IMR-90 (cell line): ENCODE results near the gene ARHGEF17. TPM values are rescaled to one million over a fixed set of nuclear protein-coding genes. Genes with fewer than 3 reads are reported as not detected.

Source experiments
- ATAC-seq: fragments of 200-7000 bp; cut with Tn5 transposase; 2 replicates; pipeline ENCODE4 v1.9.1; 2020; ENCODE audit warnings: low read depth, mild to moderate bottlenecking, moderate library complexity
- BruUV-seq: library from RNA; stranded (reverse); fragments of 400-500 nt; replicated peaks from 2 replicates; lab custom pipeline; 2021; lab: Mats Ljungman, UMichigan
- CTCF ChIA-PET: fragments of 300-600 bp; formaldehyde crosslinking; extraction: SDS; loops from one replicate; lab custom pipeline; 2021; ENCODE audit warnings: antibody characterized with exemption; lab: Yijun Ruan, JAX
- POLR2A ChIA-PET: fragments of 300-600 bp; sonication (Branson Sonifier 250); formaldehyde crosslinking; loops from one replicate; lab custom pipeline; 2022; ENCODE audit warnings: antibody characterized with exemption; ENCODE audit not compliant: unreplicated experiment; lab: Charles Lee
- DNase-seq: peaks from one replicate; pipeline ENCODE4 v3.0.0; 2013
- H2AFZ ChIP-seq: replicated peaks from 2 replicates; pipeline ENCODE3; 2013; ENCODE audit warnings: low read length, mild to moderate bottlenecking; ENCODE audit not compliant: poor library complexity
- H2AK5ac ChIP-seq: 2 replicates; pipeline ENCODE4 v1.6.1; 2013; ENCODE audit warnings: low read depth, low read length, inconsistent platforms
- H2AK9ac ChIP-seq: replicated peaks from 2 replicates; pipeline ENCODE3; 2013; ENCODE audit warnings: mild to moderate bottlenecking, low read depth, low read length, moderate library complexity; ENCODE audit not compliant: poor library complexity
- H2BK120ac ChIP-seq: 2 replicates; pipeline ENCODE4 v1.6.1; 2013; ENCODE audit warnings: low read depth, low read length, inconsistent platforms
- H2BK15ac ChIP-seq: 3 replicates; pipeline ENCODE4 v1.6.1; 2013; ENCODE audit warnings: low read depth, low read length, inconsistent platforms
- H2BK20ac ChIP-seq: 2 replicates; pipeline ENCODE4 v1.6.1; 2013; ENCODE audit warnings: low read depth, mild to moderate bottlenecking, inconsistent platforms, low read length, moderate library complexity
- H2BK5ac ChIP-seq: 2 replicates; pipeline ENCODE4 v1.6.1; 2013; ENCODE audit warnings: mild to moderate bottlenecking, low read depth, low read length, inconsistent platforms; ENCODE audit not compliant: poor library complexity, severe bottlenecking
- H3K14ac ChIP-seq: replicated peaks from 2 replicates; pipeline ENCODE4 v1.6.1; 2013; ENCODE audit warnings: low read depth, low read length, inconsistent platforms
- H3K18ac ChIP-seq: 2 replicates; pipeline ENCODE4 v1.6.1; 2013; ENCODE audit warnings: low read depth, low read length, control low read depth
- H3K23ac ChIP-seq: 2 replicates; pipeline ENCODE4 v1.6.1; 2013; ENCODE audit warnings: low read depth, low read length, inconsistent platforms
- H3K27ac ChIP-seq: 2 replicates; pipeline ENCODE4 v1.5.1; 2013; ENCODE audit warnings: mild to moderate bottlenecking, control low read depth, low read length; ENCODE audit not compliant: insufficient read depth
- H3K27me3 ChIP-seq: 2 replicates; pipeline ENCODE4 v1.6.1; 2013; ENCODE audit warnings: low read length; ENCODE audit not compliant: control insufficient read depth, insufficient read depth
- H3K36me3 ChIP-seq: 2 replicates; pipeline ENCODE4 v1.6.1; 2013; ENCODE audit warnings: low read length, mixed read lengths; ENCODE audit not compliant: control insufficient read depth, insufficient read depth
- H3K4ac ChIP-seq: 2 replicates; pipeline ENCODE4 v1.6.1; 2013; ENCODE audit warnings: low read depth, low read length, inconsistent platforms
- H3K4me1 ChIP-seq: 2 replicates; pipeline ENCODE4 v1.6.1; 2013; ENCODE audit warnings: low read length, mixed read lengths; ENCODE audit not compliant: control insufficient read depth, insufficient read depth
- H3K4me2 ChIP-seq: 2 replicates; pipeline ENCODE4 v1.6.1; 2013; ENCODE audit warnings: low read depth, mild to moderate bottlenecking, control low read depth, low read length, moderate library complexity
- H3K4me3 ChIP-seq: 2 replicates; pipeline ENCODE4 v1.5.1; 2013; ENCODE audit warnings: low read depth, mild to moderate bottlenecking, control low read depth, low read length, moderate library complexity; ENCODE audit not compliant: insufficient read depth
- H3K56ac ChIP-seq: 2 replicates; pipeline ENCODE4 v1.6.1; 2013; ENCODE audit warnings: low read length, inconsistent platforms; ENCODE audit not compliant: insufficient read depth; ENCODE audit errors: extremely low read depth
- H3K79me1 ChIP-seq, 2 experiments: 2 replicates each; pipeline ENCODE4 v1.6.1; 2013; ENCODE audit warnings: low read length in 2 of 2, inconsistent platforms in 1 of 2, low read depth in 1 of 2
- H3K9ac ChIP-seq: 2 replicates; pipeline ENCODE4 v1.6.1; 2013; ENCODE audit warnings: low read depth, low read length, control low read depth
- H3K9me1 ChIP-seq: 2 replicates; pipeline ENCODE4 v1.6.1; 2013; ENCODE audit warnings: low read length, inconsistent platforms; ENCODE audit not compliant: insufficient read depth
- H3K9me3 ChIP-seq: 2 replicates; pipeline ENCODE4 v1.6.1; 2013; ENCODE audit warnings: low read length; ENCODE audit not compliant: control insufficient read depth, insufficient read depth
- H4K20me1 ChIP-seq: 2 replicates; pipeline ENCODE4 v1.6.1; 2013; ENCODE audit warnings: low read length, inconsistent platforms; ENCODE audit not compliant: insufficient read depth
- H4K5ac ChIP-seq: 2 replicates; pipeline ENCODE4 v1.6.1; 2013; ENCODE audit warnings: mild to moderate bottlenecking, low read depth, low read length, control low read depth
- H4K8ac ChIP-seq, 2 experiments: 2 replicates each; pipeline ENCODE4 v1.6.1; 2013; ENCODE audit warnings: low read depth in 2 of 2, low read length in 2 of 2, control low read depth in 1 of 2, inconsistent platforms in 1 of 2
- H4K91ac ChIP-seq: 2 replicates; pipeline ENCODE4 v1.6.1; 2013; ENCODE audit warnings: low read depth, low read length, inconsistent platforms; ENCODE audit not compliant: insufficient read depth
- BHLHE40 ChIP-seq: fragments of 150-350 bp; IDR thresholded peaks from 2 replicates; pipeline ENCODE4 v1.6.1; 2016; ENCODE audit warnings: mild to moderate bottlenecking, low read depth, low read length
- CEBPB ChIP-seq: IDR thresholded peaks from 2 replicates; pipeline ENCODE4 v1.6.1; 2012; ENCODE audit warnings: low read depth, low read length, improper control_type of control experiment
- CHD1 ChIP-seq: IDR thresholded peaks from 2 replicates; pipeline ENCODE4 v1.6.1; 2012; ENCODE audit warnings: low read depth, low read length, improper control_type of control experiment
- FOS ChIP-seq: fragments of 150-350 bp; IDR thresholded peaks from 2 replicates; pipeline ENCODE4 v1.6.1; 2016; ENCODE audit warnings: low read depth, low read length
- MAFK ChIP-seq: IDR thresholded peaks from 2 replicates; pipeline ENCODE4 v1.6.1; 2012; ENCODE audit warnings: low read depth, low read length, improper control_type of control experiment
- MAZ ChIP-seq: IDR thresholded peaks from 2 replicates; pipeline ENCODE4 v1.6.1; 2012; ENCODE audit warnings: low read depth, mild to moderate bottlenecking, low read length, improper control_type of control experiment, moderate library complexity, borderline replicate concordance
- MXI1 ChIP-seq: IDR thresholded peaks from 2 replicates; pipeline ENCODE4 v1.6.1; 2012; ENCODE audit warnings: low read depth, mild to moderate bottlenecking, low read length, moderate library complexity, borderline replicate concordance
- NFE2L2 ChIP-seq: fragments of 150-350 bp; IDR thresholded peaks from 2 replicates; pipeline ENCODE4 v1.6.1; 2016; ENCODE audit warnings: low read depth, mild to moderate bottlenecking, low read length
- POLR2A ChIP-seq: IDR thresholded peaks from 2 replicates; pipeline ENCODE4 v1.6.1; 2012; ENCODE audit warnings: mild to moderate bottlenecking, low read depth, low read length
- RAD21 ChIP-seq: IDR thresholded peaks from 2 replicates; pipeline ENCODE4 v1.6.1; 2012; ENCODE audit warnings: low read length, improper control_type of control experiment
- RCOR1 ChIP-seq: IDR thresholded peaks from 2 replicates; pipeline ENCODE4 v1.6.1; 2012; ENCODE audit warnings: mild to moderate bottlenecking, low read length, improper control_type of control experiment; ENCODE audit not compliant: insufficient replicate concordance
- RFX5 ChIP-seq: IDR thresholded peaks from 2 replicates; pipeline ENCODE4 v1.8.0; 2012; ENCODE audit warnings: low read depth, mild to moderate bottlenecking, low read length, moderate library complexity
- SMC3 ChIP-seq: fragments of 150-350 bp; IDR thresholded peaks from 2 replicates; pipeline ENCODE4 v1.6.1; 2016; ENCODE audit warnings: low read depth, mild to moderate bottlenecking, antibody characterized with exemption, low read length, moderate library complexity
- WGBS, 2 experiments: methylation state at CpG; one replicate each; pipeline versions ENCODE4 v1.1.5 to v1.1.7; 2013; ENCODE audit warnings: missing lambda C conversion rate in 2 of 2; ENCODE audit not compliant: insufficient read length in 1 of 2; ENCODE audit errors: extremely low coverage in 2 of 2; 5-methylcytosine and 5-hydroxymethylcytosine counted together
- dilution Hi-C: fragments of 300-500 bp; cut with HindIII; formaldehyde crosslinking; loops from one replicate; pipeline ENCODE4 v1.14.3; 2018; ENCODE audit warnings: low sequenced_read_pairs; ENCODE audit not compliant: unreplicated experiment
- in situ Hi-C: fragments of 300-500 bp; cut with MboI; formaldehyde crosslinking; loops from 3 replicates; pipeline ENCODE4 v1.14.3; 2019; ENCODE audit warnings: low sequenced_read_pairs, inconsistent platforms, mixed read lengths
- intact Hi-C: fragments of 100-400 bp; cut with micrococcal nuclease; formaldehyde crosslinking; loops from 2 replicates; pipeline ENCODE4 v1.10.0; 2022
- polyA plus RNA-seq, 3 experiments: library from polyadenylated mRNA; depleted of rRNA; stranded (reverse); fragments of >200 nt; gene quantifications; 2 replicates each; pipeline ENCODE4 v1.2.3, GENCODE V29; 2012; ENCODE audit warnings: low replicate concordance in 1 of 3
- total RNA-seq: library from RNA; depleted of rRNA; stranded (reverse); fragments of >200 nt; gene quantifications from 2 replicates; pipeline ENCODE4 v1.2.3, GENCODE V29; 2012
- TF ChIP-seq, protein P1 (sequence below): fragments of 150-350 bp; IDR thresholded peaks from 2 replicates; pipeline ENCODE4 v1.6.1; 2017; ENCODE audit warnings: mild to moderate bottlenecking, antibody characterized with exemption, low read length, low read depth
- TF ChIP-seq, protein P2 (sequence below): fragments of 150-350 bp; IDR thresholded peaks from 2 replicates; pipeline ENCODE4 v1.6.1; 2016; ENCODE audit warnings: low read depth, mild to moderate bottlenecking, low read length, moderate library complexity, borderline replicate concordance
- TF ChIP-seq, protein P3 (sequence below): conservative IDR thresholded peaks from 2 replicates; pipeline ENCODE4 v1.5.1; 2012; ENCODE audit warnings: mild to moderate bottlenecking, low read depth, low read length, improper control_type of control experiment

Gene ARHGEF17
- total and polyA plus RNA-seq, 2 of the 4 experiments (the other 2 are of a cell fraction): 21.7 to 97.7 TPM

DNA sequence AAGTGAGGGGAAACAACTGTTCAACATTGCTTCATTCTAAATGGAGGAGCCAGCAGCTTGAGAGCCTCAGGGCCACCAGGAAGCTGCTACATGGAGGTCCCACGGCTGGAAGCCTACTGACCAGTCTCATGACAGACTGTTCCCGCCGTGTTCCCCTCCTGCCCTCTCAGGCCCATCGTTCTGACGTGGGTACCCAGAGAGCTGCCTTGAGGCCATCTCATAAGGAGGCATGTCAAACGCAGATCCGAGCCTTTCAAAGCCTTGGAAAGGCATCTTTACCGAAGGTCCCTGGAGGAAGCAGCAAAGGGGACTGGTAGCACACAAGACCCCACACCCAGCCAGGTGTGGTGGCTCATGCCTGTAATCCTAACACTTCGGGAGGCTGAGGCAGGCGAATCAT is 8.3 kb upstream of the ARHGEF17 start:
- H3K27ac ChIP-seq: no peak overlapping the region
- H3K27me3 ChIP-seq: no peaks in the 10 kb centered on the region
- H2BK120ac ChIP-seq: no peak overlapping the region
- no peak overlapping the region for H2BK5ac ChIP-seq
- no peak overlapping the region for H2BK15ac ChIP-seq
- no peak overlapping the region for H3K14ac ChIP-seq
- no peak overlapping the region for H4K5ac ChIP-seq
- H3K4me2 ChIP-seq: no peak overlapping the region
- no peak overlapping the region for H4K8ac ChIP-seq
- no peak overlapping the region for H3K23ac ChIP-seq
- CTCF ChIA-PET: interaction anchor here (0.6 kb wide), 1 partner anchor 495 kb away, joined by 3 read pairs; no protein-coding TSS in a partner anchor
- H3K56ac ChIP-seq: no peak overlapping the region
- no peaks in the 10 kb centered on the region for H3K36me3 ChIP-seq
- H3K4me3 ChIP-seq: no peak overlapping the region
- H3K9me1 ChIP-seq: peaks cover 8% of the 10 kb centered on the region
- no peak overlapping the region for H2AK9ac ChIP-seq
- no peak overlapping the region for H3K4ac ChIP-seq
- ATAC-seq: no peak
- H4K20me1 ChIP-seq: no peaks in the 10 kb centered on the region
- POLR2A ChIA-PET: no interaction called here
- H3K9ac ChIP-seq: no peak overlapping the region
- in situ Hi-C loops (loop anchor here (5.0 kb wide), 1 partner anchor 38 kb away; no protein-coding TSS in a partner anchor), intact Hi-C loops (loop anchor here (10.0 kb wide), 1 partner anchor 295 kb away; the partner anchor contains the start of gene FAM168A), dilution Hi-C loops (no loop called here)
- H2AK5ac ChIP-seq: 0 out of 2 replicates have a peak overlapping the region, but pooled peaks have one; percentile 27
- no TSS peak for BruUV-seq
- H2AFZ ChIP-seq: no peak overlapping the region
- TF ChIP-seq RCOR1 (no peak), RAD21 (no peak), SMC3 (no peak), BHLHE40 (no peak), MAZ (no peak), MXI1 (no peak), MAFK (no peak), RFX5 (no peak), CHD1 (no peak), FOS (no peak), CEBPB (no peak), NFE2L2 (no peak), POLR2A (no peak)
- TF ChIP-seq, protein P1, sequence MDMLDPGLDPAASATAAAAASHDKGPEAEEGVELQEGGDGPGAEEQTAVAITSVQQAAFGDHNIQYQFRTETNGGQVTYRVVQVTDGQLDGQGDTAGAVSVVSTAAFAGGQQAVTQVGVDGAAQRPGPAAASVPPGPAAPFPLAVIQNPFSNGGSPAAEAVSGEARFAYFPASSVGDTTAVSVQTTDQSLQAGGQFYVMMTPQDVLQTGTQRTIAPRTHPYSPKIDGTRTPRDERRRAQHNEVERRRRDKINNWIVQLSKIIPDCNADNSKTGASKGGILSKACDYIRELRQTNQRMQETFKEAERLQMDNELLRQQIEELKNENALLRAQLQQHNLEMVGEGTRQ: no peak
- TF ChIP-seq, protein P2, sequence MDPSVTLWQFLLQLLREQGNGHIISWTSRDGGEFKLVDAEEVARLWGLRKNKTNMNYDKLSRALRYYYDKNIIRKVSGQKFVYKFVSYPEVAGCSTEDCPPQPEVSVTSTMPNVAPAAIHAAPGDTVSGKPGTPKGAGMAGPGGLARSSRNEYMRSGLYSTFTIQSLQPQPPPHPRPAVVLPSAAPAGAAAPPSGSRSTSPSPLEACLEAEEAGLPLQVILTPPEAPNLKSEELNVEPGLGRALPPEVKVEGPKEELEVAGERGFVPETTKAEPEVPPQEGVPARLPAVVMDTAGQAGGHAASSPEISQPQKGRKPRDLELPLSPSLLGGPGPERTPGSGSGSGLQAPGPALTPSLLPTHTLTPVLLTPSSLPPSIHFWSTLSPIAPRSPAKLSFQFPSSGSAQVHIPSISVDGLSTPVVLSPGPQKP: no peak
- TF ChIP-seq, protein P3, sequence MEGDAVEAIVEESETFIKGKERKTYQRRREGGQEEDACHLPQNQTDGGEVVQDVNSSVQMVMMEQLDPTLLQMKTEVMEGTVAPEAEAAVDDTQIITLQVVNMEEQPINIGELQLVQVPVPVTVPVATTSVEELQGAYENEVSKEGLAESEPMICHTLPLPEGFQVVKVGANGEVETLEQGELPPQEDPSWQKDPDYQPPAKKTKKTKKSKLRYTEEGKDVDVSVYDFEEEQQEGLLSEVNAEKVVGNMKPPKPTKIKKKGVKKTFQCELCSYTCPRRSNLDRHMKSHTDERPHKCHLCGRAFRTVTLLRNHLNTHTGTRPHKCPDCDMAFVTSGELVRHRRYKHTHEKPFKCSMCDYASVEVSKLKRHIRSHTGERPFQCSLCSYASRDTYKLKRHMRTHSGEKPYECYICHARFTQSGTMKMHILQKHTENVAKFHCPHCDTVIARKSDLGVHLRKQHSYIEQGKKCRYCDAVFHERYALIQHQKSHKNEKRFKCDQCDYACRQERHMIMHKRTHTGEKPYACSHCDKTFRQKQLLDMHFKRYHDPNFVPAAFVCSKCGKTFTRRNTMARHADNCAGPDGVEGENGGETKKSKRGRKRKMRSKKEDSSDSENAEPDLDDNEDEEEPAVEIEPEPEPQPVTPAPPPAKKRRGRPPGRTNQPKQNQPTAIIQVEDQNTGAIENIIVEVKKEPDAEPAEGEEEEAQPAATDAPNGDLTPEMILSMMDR: no peak
- no peaks in the 10 kb centered on the region for H3K79me1 ChIP-seq
- H4K91ac ChIP-seq: no peak overlapping the region
- no peaks in the 10 kb centered on the region for H3K9me3 ChIP-seq
- no peak overlapping the region for H3K18ac ChIP-seq
- peaks cover 3% of the 10 kb centered on the region for H3K4me1 ChIP-seq
- 82% methylated on average over 7 of the region's 10 CpGs; no CpG with 5 or more reads in 1 of the 2 experiments for WGBS, 2 experiments
- H2BK20ac ChIP-seq: no peak overlapping the region
- no peak for DNase-seq
